ENCODE measurements around the gene DDB1.

DNA sequence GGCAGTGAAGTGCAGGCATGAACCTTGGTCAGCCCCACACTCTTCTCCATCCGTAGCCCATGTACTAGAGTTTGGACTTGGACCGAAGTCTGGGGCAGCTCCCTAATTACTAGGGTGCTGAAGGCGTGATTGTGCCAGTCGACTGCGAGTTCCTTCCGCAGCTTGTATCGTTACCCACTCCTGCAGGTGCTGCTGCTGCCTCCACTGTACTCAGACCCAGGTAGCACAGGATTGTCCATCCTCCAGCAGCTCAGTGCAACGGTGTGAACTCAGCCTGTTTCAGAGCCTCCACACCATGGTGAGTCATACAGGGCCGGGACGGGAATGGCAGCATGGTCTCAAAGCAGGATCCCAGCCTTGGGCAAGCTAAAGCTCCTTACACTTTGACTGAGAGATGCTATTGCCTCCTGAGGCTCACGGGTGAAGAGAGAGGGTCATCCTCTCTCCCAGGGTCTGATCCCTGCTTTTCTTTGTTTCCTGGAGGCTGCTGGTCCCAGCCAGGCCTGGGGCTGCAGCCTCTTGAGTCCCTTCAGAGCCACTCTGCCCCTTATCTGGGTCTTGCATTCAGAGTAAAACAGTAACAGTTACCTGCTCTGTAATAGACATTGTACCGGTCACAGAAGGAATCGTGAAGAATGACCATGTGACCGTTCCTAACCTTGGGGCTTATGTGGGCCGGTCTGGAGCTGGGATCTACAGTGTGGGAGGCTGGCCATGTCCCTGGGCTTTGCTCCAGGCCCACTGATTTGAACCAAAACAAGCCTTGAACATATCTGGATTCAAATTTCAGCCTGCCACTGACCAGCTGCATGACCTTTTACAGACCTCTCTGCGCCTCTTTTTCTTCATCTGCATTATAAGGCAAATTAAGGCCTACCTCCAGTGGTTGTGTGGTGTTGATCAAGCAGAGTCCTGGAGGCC lies 1.8 kb upstream of the DDB1 start:
- TF ChIP-seq, protein P1, sequence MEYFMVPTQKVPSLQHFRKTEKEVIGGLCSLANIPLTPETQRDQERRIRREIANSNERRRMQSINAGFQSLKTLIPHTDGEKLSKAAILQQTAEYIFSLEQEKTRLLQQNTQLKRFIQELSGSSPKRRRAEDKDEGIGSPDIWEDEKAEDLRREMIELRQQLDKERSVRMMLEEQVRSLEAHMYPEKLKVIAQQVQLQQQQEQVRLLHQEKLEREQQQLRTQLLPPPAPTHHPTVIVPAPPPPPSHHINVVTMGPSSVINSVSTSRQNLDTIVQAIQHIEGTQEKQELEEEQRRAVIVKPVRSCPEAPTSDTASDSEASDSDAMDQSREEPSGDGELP (CRISPR knock-in tag; IDR thresholded peaks at IDR 0.05; ENCODE audit: borderline replicate concordance) = no peak
- 0 out of 2 replicates have a peak, but pooled peaks have one; percentile 9 for TF ChIP-seq CREM (IDR thresholded peaks at IDR 0.05; ENCODE audit: low read depth)
- TF ChIP-seq EGR1 (conservative IDR thresholded peaks at IDR 0.05) = peak; percentile 16; the same call in 1 of the 2 replicates
- no peak for TF ChIP-seq CBX2 (IDR thresholded peaks at IDR 0.05; ENCODE audit: insufficient read depth, low read length, poor library complexity, severe bottlenecking)
- no peak for TF ChIP-seq SREBF2 (CRISPR knock-in tag; IDR thresholded peaks at IDR 0.05)
- no peak for TF ChIP-seq TCF7L2 (IDR thresholded peaks at IDR 0.05; ENCODE audit: low read depth, low read length)
- no peak for TF ChIP-seq ELK1 (CRISPR knock-in tag; IDR thresholded peaks at IDR 0.05)
- TF ChIP-seq HCFC1 (IDR thresholded peaks at IDR 0.05; ENCODE audit: low read depth, low read length) = no peak
- TF ChIP-seq CHD4 (IDR thresholded peaks at IDR 0.05; ENCODE audit: insufficient read depth, insufficient replicate concordance, low read depth, low read length, poor library complexity, severe bottlenecking) = no peak
- no peak for TF ChIP-seq PHTF2 (CRISPR knock-in tag; IDR thresholded peaks at IDR 0.05)
- TF ChIP-seq CREB5 (CRISPR knock-in tag; IDR thresholded peaks at IDR 0.05) = no peak
- TF ChIP-seq ARID2 (IDR thresholded peaks at IDR 0.05) = no peak
- TF ChIP-seq, protein P2, sequence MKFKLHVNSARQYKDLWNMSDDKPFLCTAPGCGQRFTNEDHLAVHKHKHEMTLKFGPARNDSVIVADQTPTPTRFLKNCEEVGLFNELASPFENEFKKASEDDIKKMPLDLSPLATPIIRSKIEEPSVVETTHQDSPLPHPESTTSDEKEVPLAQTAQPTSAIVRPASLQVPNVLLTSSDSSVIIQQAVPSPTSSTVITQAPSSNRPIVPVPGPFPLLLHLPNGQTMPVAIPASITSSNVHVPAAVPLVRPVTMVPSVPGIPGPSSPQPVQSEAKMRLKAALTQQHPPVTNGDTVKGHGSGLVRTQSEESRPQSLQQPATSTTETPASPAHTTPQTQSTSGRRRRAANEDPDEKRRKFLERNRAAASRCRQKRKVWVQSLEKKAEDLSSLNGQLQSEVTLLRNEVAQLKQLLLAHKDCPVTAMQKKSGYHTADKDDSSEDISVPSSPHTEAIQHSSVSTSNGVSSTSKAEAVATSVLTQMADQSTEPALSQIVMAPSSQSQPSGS (CRISPR knock-in tag; IDR thresholded peaks at IDR 0.05) = no peak
